Left renal pelvis (tissue), 4 donors: ENCODE data around the gene RAD51B. TPM values are rescaled to one million over a fixed set of nuclear protein-coding genes. Genes with fewer than 3 reads are reported as not detected.
"Not testable (repeated sequence)": the region's sequence is repeated elsewhere in the genome, so short reads cannot be mapped to it uniquely, and the experiment has no call there.

Source experiments
- DNase-seq, 4 donors: peaks; one replicate each; pipeline ENCODE4 v3.0.0-alpha.2; 2013; ENCODE audit warnings: low read depth in 4 of 4, low spot score in 3 of 4
- polyA plus RNA-seq, 4 donors: library from polyadenylated mRNA; unstranded; fragments of 120-200 nt; gene quantifications; one replicate each; pipeline ENCODE4 v1.2.1, GENCODE V29; 2013; ENCODE audit not compliant: insufficient read length in 4 of 4

The RAD51B gene
- polyA plus RNA-seq, 4 donors, result 9.4 to 12.6 (median 11.6) TPM

- DNase-seq, result no peak
These were observed 372.2 kb downstream of the RAD51B start for GRCh38 chr14:68191567-68192321.

- no peak for DNase-seq
These were observed 373.4 kb downstream of the RAD51B start for GRCh38 chr14:68192935-68193334.

- no peak for DNase-seq
These were observed 374.5 kb downstream of the RAD51B start for GRCh38 chr14:68193970-68194681.

GRCh38 chr14:68195126-68195525, 375.5 kb downstream of the RAD51B start:
- DNase-seq, result no peak

GRCh38 chr14:68198713-68199495, 379.3 kb downstream of the RAD51B start:
- no peak for DNase-seq

- peak in 2 of 4 donors; percentile 54 to 69 for DNase-seq
These were observed 380.1 kb downstream of the RAD51B start for GRCh38 chr14:68199554-68200151.

- DNase-seq, result no peak
These were observed 384.3 kb downstream of the RAD51B start for GRCh38 chr14:68203871-68204270.

GRCh38 chr14:68208218-68208617, 388.6 kb downstream of the RAD51B start:
- no peak for DNase-seq

- DNase-seq, result no peak
These were observed 389.2 kb downstream of the RAD51B start for GRCh38 chr14:68208626-68209317.

GRCh38 chr14:68210729-68211299, 391.2 kb downstream of the RAD51B start:
- DNase-seq, result no peak

GRCh38 chr14:68211421-68211820, 391.8 kb downstream of the RAD51B start:
- no peak for DNase-seq

GRCh38 chr14:68211886-68212285, 392.3 kb downstream of the RAD51B start:
- no peak for DNase-seq

GRCh38 chr14:68212361-68212760, 392.8 kb downstream of the RAD51B start:
- DNase-seq, result no peak

- DNase-seq, result no peak
These were observed 394.9 kb downstream of the RAD51B start for GRCh38 chr14:68214431-68214830.

- DNase-seq, result no peak
These were observed 396.1 kb downstream of the RAD51B start for GRCh38 chr14:68215629-68216028.

GRCh38 chr14:68216079-68216478, 396.5 kb downstream of the RAD51B start:
- no peak for DNase-seq

- no peak for DNase-seq
These were observed 397.4 kb downstream of the RAD51B start for GRCh38 chr14:68216957-68217356.

GRCh38 chr14:68217791-68218340, 398.3 kb downstream of the RAD51B start:
- no peak for DNase-seq

- DNase-seq, result no peak
These were observed 399.8 kb downstream of the RAD51B start for GRCh38 chr14:68219407-68219806.

- not testable (repeated sequence) for DNase-seq
These were observed 401.5 kb downstream of the RAD51B start for GRCh38 chr14:68221046-68221445.
